OCI-LY1 (cell line): ENCODE data around the gene RNF167.

Experiments used
- CTCF ChIP-seq: fragments of 200-600 bp; sonication (generic), shearing (Covaris generic); IDR thresholded peaks from 2 replicates; pipeline ENCODE4 v1.5.1; 2017; ENCODE audit warnings: mild to moderate bottlenecking, antibody characterized with exemption, low read length, moderate library complexity, mixed read lengths
- EZH2 ChIP-seq: fragments of 200-600 bp; sonication (generic), shearing (Covaris generic); IDR thresholded peaks from 2 replicates; pipeline ENCODE4 v1.8.0; 2017; ENCODE audit warnings: borderline replicate concordance, mixed run types, mild to moderate bottlenecking, antibody characterized with exemption, low read length, moderate library complexity, mixed read lengths

- TF ChIP-seq CTCF (no peak), EZH2 (no peak)
Observed at GRCh38 chr17:4948931-4949320, 8.9 kb downstream of the RNF167 start.
